Measurements from ENCODE around the gene GRM8. TPM values are rescaled to one million over a fixed set of nuclear protein-coding genes. Genes with fewer than 3 reads are reported as not detected.
A peak's percentile ranks its signal among the peaks of the same experiment; 100 is the strongest.

The GRM8 gene
- total RNA-seq, 1 experiment from 2014 or later = 0.40 TPM

DNA sequence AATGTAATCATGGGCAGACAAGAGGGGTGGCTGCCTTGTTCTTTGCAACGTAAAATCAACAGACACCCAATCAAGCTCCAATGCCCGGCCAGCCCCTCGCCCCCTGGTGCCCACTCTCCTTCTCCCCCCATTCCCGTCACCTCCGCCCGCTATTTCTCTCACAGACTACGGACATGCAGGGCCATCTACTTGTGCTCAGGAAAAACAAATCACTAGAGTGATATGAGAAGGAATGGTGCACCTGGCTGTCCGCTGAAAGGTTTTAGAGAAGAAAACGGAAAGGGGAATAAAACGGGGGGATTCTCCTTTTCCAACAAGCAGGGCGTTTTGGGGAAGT, 396 bp downstream of the GRM8 start:
- TF ChIP-seq, protein P1, sequence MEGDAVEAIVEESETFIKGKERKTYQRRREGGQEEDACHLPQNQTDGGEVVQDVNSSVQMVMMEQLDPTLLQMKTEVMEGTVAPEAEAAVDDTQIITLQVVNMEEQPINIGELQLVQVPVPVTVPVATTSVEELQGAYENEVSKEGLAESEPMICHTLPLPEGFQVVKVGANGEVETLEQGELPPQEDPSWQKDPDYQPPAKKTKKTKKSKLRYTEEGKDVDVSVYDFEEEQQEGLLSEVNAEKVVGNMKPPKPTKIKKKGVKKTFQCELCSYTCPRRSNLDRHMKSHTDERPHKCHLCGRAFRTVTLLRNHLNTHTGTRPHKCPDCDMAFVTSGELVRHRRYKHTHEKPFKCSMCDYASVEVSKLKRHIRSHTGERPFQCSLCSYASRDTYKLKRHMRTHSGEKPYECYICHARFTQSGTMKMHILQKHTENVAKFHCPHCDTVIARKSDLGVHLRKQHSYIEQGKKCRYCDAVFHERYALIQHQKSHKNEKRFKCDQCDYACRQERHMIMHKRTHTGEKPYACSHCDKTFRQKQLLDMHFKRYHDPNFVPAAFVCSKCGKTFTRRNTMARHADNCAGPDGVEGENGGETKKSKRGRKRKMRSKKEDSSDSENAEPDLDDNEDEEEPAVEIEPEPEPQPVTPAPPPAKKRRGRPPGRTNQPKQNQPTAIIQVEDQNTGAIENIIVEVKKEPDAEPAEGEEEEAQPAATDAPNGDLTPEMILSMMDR (IDR thresholded peaks at IDR 0.05; ENCODE audit: unreplicated experiment) = no peak
- DNase-seq = no peak
- no TSS peak for BruUV-seq (replicated peaks)
- intact Hi-C loops (cut with micrococcal nuclease; ENCODE audit: unreplicated experiment) = loop anchor here (5.0 kb wide), 3 partner anchors 145 to 260 kb away; no protein-coding TSS in a partner anchor
- Mint-ChIP-seq H3K4me1 (ENCODE audit: low read depth, unreplicated experiment) (peaks cover 7% of the 10 kb centered on the region), H3K27me3 (ENCODE audit: unreplicated experiment) (peaks cover 88% of the 10 kb centered on the region), H3K27ac (ENCODE audit: unreplicated experiment) (no peak overlapping the region), H3K4me3 (ENCODE audit: low read depth, unreplicated experiment) (peak overlapping the region; percentile 84), H3K9me3 (ENCODE audit: low read depth, unreplicated experiment) (no peaks in the 10 kb centered on the region), H3K36me3 (ENCODE audit: insufficient read depth, unreplicated experiment) (peaks cover 23% of the 10 kb centered on the region)
- CTCF ChIA-PET = no interaction called here

DNA sequence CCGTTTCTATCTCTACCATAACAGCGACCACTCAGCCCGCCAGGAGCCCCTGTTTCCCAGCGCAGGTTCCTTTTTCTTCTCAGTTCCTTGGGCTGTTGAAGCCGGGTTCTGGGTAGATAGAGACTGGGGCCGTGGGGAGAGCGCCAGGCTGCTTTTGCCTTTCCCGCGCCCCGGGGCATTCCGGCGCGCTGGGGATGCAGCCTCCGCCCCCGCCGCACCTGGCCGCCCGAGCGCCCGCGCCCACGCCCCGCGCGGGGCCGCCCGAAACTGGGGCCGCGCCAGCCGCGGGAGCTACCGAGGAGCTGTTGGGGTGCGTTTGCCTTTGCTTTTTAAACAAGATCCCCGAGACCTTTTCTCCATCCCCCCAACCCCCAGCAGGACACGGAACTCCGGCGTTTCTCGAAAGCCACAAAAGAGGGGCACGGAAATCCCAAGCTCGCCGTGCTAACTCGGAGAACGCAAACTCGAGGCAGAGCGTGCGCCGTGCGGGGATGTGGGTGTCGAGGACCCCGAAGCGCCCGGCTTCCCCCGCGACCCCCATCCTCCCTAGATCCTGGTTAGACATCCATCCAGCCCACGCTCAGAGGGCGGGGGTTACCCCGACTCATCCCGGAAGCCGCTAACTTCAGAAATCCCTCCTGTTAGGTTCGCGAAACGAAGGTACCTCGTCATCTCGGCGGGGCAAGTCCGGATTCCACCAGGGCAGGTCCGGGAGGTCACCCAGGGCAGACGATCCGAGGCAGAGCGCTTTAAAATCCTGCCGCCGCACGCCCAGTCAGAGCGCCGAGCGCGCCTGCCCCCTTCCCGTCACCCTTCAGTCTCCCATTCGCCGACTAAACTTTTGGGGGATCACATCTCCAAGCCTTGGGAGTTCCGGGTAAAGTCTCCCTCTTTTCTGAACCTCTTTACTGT, 1.0 kb downstream of the GRM8 start:
- H3K4me1 Mint-ChIP-seq (ENCODE audit: low read depth, unreplicated experiment) = peaks cover 7% of the 10 kb centered on the region
- peaks cover 88% of the 10 kb centered on the region for H3K27me3 Mint-ChIP-seq (ENCODE audit: unreplicated experiment)
- H3K27ac Mint-ChIP-seq (ENCODE audit: unreplicated experiment) = no peak overlapping the region
- no peak for DNase-seq
- intact Hi-C loops (cut with micrococcal nuclease; ENCODE audit: unreplicated experiment) = loop anchor here (5.0 kb wide), 3 partner anchors 144 to 261 kb away; no protein-coding TSS in a partner anchor
- no peaks in the 10 kb centered on the region for H3K9me3 Mint-ChIP-seq (ENCODE audit: low read depth, unreplicated experiment)
- H3K36me3 Mint-ChIP-seq (ENCODE audit: insufficient read depth, unreplicated experiment) = peaks cover 23% of the 10 kb centered on the region
- TF ChIP-seq, protein P1 (IDR thresholded peaks at IDR 0.05; ENCODE audit: unreplicated experiment) = no peak
- CTCF ChIA-PET = no interaction called here
- no TSS peak for BruUV-seq (replicated peaks)
- peak overlapping the region; percentile 84 for H3K4me3 Mint-ChIP-seq (ENCODE audit: low read depth, unreplicated experiment)

DNA sequence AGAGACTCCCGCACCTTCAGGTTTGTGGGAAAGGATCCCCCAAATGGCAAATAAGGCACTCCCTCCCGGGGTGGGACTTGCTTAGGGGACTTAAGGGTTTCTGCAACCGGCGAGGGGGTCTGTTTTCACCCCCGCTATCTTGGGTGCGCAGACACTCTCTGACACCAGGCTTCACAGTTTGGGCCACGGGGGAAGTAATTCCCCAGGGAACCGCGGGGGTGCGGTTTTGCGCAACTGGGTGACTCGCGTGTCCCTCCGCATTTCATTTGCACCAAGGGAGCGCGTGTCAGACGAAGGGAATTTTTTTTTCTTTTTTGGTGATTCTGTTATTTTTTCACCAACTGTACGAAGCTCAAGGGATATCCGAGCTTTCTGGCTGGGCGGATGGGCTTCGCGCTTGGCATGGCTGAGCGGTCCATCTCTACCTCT, 1.7 kb downstream of the GRM8 start:
- Mint-ChIP-seq H3K36me3 (ENCODE audit: insufficient read depth, unreplicated experiment) (peaks cover 23% of the 10 kb centered on the region), H3K4me1 (ENCODE audit: low read depth, unreplicated experiment) (peaks cover 7% of the 10 kb centered on the region), H3K27me3 (ENCODE audit: unreplicated experiment) (peaks cover 88% of the 10 kb centered on the region), H3K9me3 (ENCODE audit: low read depth, unreplicated experiment) (no peaks in the 10 kb centered on the region), H3K27ac (ENCODE audit: unreplicated experiment) (no peak overlapping the region), H3K4me3 (ENCODE audit: low read depth, unreplicated experiment) (no peak overlapping the region)
- TF ChIP-seq, protein P1 (IDR thresholded peaks at IDR 0.05; ENCODE audit: unreplicated experiment) = no peak
- no peak for DNase-seq
- no TSS peak for BruUV-seq (replicated peaks)
- CTCF ChIA-PET = interaction anchor here (0.8 kb wide), 1 partner anchor 448 kb away, joined by 3 read pairs; no protein-coding TSS in a partner anchor
- intact Hi-C loops (cut with micrococcal nuclease; ENCODE audit: unreplicated experiment) = loop anchor here (5.0 kb wide), 3 partner anchors 144 to 261 kb away; no protein-coding TSS in a partner anchor

DNA sequence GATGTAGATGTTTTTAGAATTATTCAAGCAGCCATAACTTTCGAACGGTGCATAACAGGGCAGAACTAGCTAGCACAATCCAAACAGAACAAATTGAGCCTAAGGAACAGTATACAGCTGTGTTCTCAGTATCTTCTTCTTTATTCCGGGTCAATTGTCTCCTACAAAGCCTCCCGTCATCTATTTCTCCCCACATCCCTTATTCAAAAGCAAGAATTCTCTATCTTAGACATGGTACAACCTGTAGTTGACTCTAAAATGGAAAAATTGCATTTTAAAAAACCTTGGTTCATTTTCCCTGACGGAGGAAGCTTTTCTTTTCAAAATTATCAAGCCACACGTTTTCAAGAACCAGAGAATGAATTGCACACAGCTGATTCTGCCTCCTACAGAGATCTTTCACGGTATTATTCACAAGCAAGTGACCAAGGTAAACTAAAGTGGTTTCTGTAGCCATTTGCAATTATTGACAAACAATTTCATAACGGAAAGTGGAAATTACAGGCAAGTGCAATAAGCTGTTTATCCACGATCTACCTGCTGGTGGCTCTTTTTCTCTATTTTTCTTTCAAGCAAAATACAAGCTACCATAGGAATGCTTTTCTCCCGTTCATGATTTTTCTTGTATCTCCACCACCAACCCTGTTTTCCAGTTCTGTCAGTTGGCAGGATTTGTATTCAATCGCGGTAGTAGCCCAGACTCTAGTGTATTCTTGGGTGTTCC, 2.3 kb downstream of the GRM8 start:
- intact Hi-C loops (cut with micrococcal nuclease; ENCODE audit: unreplicated experiment) = loop anchor here (5.0 kb wide), 3 partner anchors 143 to 262 kb away; no protein-coding TSS in a partner anchor
- H3K9me3 Mint-ChIP-seq (ENCODE audit: low read depth, unreplicated experiment) = no peaks in the 10 kb centered on the region
- CTCF ChIA-PET = interaction anchor here (0.8 to 0.9 kb wide), 2 partner anchors 91 to 447 kb away, joined by 3 read pairs; no protein-coding TSS in a partner anchor
- no peak for DNase-seq
- H3K36me3 Mint-ChIP-seq (ENCODE audit: insufficient read depth, unreplicated experiment) = peaks cover 23% of the 10 kb centered on the region
- TF ChIP-seq, protein P1 (IDR thresholded peaks at IDR 0.05; ENCODE audit: unreplicated experiment) = no peak
- H3K27me3 Mint-ChIP-seq (ENCODE audit: unreplicated experiment) = peaks cover 88% of the 10 kb centered on the region
- peaks cover 7% of the 10 kb centered on the region for H3K4me1 Mint-ChIP-seq (ENCODE audit: low read depth, unreplicated experiment)
- no peak overlapping the region for H3K4me3 Mint-ChIP-seq (ENCODE audit: low read depth, unreplicated experiment)
- BruUV-seq (replicated peaks) = no TSS peak
- H3K27ac Mint-ChIP-seq (ENCODE audit: unreplicated experiment) = no peak overlapping the region
